HUES64 (cell line): ENCODE measurements around the gene UTF1.
A peak's percentile ranks its signal among the peaks of the same experiment; 100 is the strongest.

Source experiments
- H3K27ac ChIP-seq: 2 replicates; pipeline ENCODE4 v1.7.0; 2013; ENCODE audit warnings: low read depth, low read length, inconsistent platforms
- H3K27me3 ChIP-seq: 2 replicates; pipeline ENCODE4 v1.6.1; 2013; ENCODE audit warnings: mild to moderate bottlenecking, low read length; ENCODE audit not compliant: insufficient read depth
- H3K36me3 ChIP-seq: 2 replicates; pipeline ENCODE4 v1.6.1; 2013; ENCODE audit warnings: mild to moderate bottlenecking, low read length; ENCODE audit not compliant: insufficient read depth
- H3K4me1 ChIP-seq: 2 replicates; pipeline ENCODE4 v1.6.1; 2013; ENCODE audit warnings: mild to moderate bottlenecking, low read length, moderate library complexity; ENCODE audit not compliant: insufficient read depth
- H3K4me3 ChIP-seq: 2 replicates; pipeline ENCODE4 v1.5.1; 2013; ENCODE audit warnings: mild to moderate bottlenecking, low read length, moderate library complexity
- H3K9ac ChIP-seq: 2 replicates; pipeline ENCODE4 v1.6.1; 2013; ENCODE audit warnings: mild to moderate bottlenecking, low read depth, low read length
- H3K9me3 ChIP-seq: 2 replicates; pipeline ENCODE4 v1.6.1; 2013; ENCODE audit warnings: low read depth, low read length; ENCODE audit not compliant: insufficient read depth
- WGBS: fragments of 150-250, 120-280 bp; methylation state at CpG from one replicate; pipeline ENCODE4 v1.1.7; 2013; ENCODE audit warnings: missing lambda C conversion rate; 5-methylcytosine and 5-hydroxymethylcytosine counted together

UTF1 gene

DNA sequence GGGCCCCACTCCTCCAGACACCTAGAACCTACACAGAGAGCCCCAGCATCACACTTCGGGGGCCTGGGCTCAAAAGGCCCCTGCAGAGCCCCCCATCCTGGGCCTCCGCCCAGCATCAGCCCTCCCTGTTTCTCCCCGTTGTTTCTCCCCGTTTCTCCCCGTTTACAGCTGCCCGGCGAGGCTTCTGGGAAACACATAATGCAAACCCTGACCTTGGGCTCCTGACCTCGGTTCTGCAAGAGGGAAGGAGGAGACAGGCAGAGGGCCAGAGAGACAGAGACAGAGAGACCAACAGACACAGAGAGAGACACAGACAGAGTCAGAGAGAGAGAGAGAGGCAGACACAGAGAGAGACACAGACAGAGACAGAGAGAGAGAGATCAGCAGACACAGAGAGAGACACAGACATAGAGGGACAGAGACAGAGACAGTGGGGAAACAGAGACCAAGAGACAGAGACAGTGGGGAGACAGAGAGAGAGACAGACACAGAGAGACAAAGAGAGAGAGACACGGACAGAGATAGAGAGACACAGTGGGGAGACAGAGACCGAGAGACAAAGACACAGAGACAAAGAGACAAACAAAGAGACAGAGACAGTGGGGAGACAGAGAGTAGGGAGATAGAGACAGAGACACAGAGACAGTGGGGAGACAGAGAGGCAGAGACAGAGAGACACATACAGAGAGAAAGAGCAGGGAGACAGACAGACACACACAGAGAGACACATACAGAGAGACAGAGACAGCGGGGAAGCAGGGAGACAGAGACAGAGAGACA, 20.1 kb downstream of the UTF1 start:
- no peak overlapping the region for H3K9ac ChIP-seq
- H3K9me3 ChIP-seq = no peaks in the 10 kb centered on the region
- no peak overlapping the region for H3K27ac ChIP-seq
- WGBS = 88% methylated on average over 11 of the region's 11 CpGs
- H3K4me3 ChIP-seq = no peak overlapping the region
- H3K27me3 ChIP-seq = peaks cover 6% of the 10 kb centered on the region; the same call in 1 of the 2 replicates
- H3K36me3 ChIP-seq = no peaks in the 10 kb centered on the region
- H3K4me1 ChIP-seq = peaks cover 5% of the 10 kb centered on the region; the same call in 1 of the 2 replicates

- Histone ChIP-seq H3K27me3 (peaks cover 6% of the 10 kb centered on the region; the same call in 1 of the 2 replicates), H3K4me1 (peaks cover 5% of the 10 kb centered on the region; the same call in 1 of the 2 replicates), H3K9me3 (no peaks in the 10 kb centered on the region), H3K9ac (no peak overlapping the region), H3K27ac (no peak overlapping the region), H3K36me3 (no peaks in the 10 kb centered on the region), H3K4me3 (no peak overlapping the region)
- 84% methylated on average over 28 of the region's 28 CpGs for WGBS
Measured at GRCh38 chr10:133251388-133252222, 21.6 kb downstream of the UTF1 start.

- WGBS = 92% methylated on average over 10 of the region's 12 CpGs
- H3K27ac ChIP-seq = no peak overlapping the region
- H3K36me3 ChIP-seq = no peaks in the 10 kb centered on the region
- H3K4me1 ChIP-seq = peaks cover 7% of the 10 kb centered on the region
- H3K9ac ChIP-seq = no peak overlapping the region
- H3K4me3 ChIP-seq = no peak overlapping the region
- no peaks in the 10 kb centered on the region for H3K9me3 ChIP-seq
- H3K27me3 ChIP-seq = peaks cover 6% of the 10 kb centered on the region; the same call in 1 of the 2 replicates
Measured at GRCh38 chr10:133252223-133252552, 22.2 kb downstream of the UTF1 start.

GRCh38 chr10:133253361-133253955, 23.4 kb downstream of the UTF1 start:
- no peak overlapping the region for H3K9ac ChIP-seq
- peaks cover 6% of the 10 kb centered on the region; the same call in 1 of the 2 replicates for H3K27me3 ChIP-seq
- H3K9me3 ChIP-seq = no peaks in the 10 kb centered on the region
- H3K4me3 ChIP-seq = no peak overlapping the region
- H3K36me3 ChIP-seq = no peaks in the 10 kb centered on the region
- 96% methylated on average over 22 of the region's 22 CpGs for WGBS
- no peak overlapping the region for H3K27ac ChIP-seq
- H3K4me1 ChIP-seq = peaks cover 4% of the 10 kb centered on the region; the same call in 1 of the 2 replicates

- peaks cover 4% of the 10 kb centered on the region; the same call in 1 of the 2 replicates for H3K4me1 ChIP-seq
- H3K9ac ChIP-seq = no peak overlapping the region
- H3K4me3 ChIP-seq = no peak overlapping the region
- peaks cover 6% of the 10 kb centered on the region; the same call in 1 of the 2 replicates for H3K27me3 ChIP-seq
- no peak overlapping the region for H3K27ac ChIP-seq
- no peaks in the 10 kb centered on the region for H3K9me3 ChIP-seq
- no peaks in the 10 kb centered on the region for H3K36me3 ChIP-seq
- WGBS = 85% methylated on average over 13 of the region's 13 CpGs
Measured at GRCh38 chr10:133254421-133255120, 24.6 kb downstream of the UTF1 start.

DNA sequence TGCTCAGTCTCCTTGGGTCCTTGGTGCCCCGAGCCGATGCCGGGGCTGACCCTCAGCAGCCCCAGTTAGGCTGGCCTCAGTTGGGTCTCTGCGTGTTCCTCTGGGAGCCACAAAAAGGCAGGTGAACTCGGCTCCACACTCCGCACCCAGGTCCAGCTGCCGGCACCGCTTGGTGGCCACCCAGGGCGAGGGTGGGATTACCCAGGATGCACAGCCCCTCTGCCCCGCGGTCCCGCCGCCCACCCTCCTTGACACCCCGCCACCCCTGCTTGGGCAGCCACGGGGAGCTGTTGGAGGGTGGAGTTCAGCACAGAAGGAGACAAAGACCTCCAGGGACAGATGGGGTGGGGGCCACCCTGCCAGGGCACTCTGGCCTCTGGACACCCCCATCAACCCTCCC, 25.3 kb downstream of the UTF1 start:
- no peaks in the 10 kb centered on the region for H3K9me3 ChIP-seq
- H3K27me3 ChIP-seq = peaks cover 2% of the 10 kb centered on the region; the same call in 1 of the 2 replicates
- H3K9ac ChIP-seq = no peak overlapping the region
- H3K4me3 ChIP-seq = no peak overlapping the region
- H3K4me1 ChIP-seq = peaks cover 4% of the 10 kb centered on the region; the same call in 1 of the 2 replicates
- WGBS = 94% methylated on average over 15 of the region's 15 CpGs
- no peaks in the 10 kb centered on the region for H3K36me3 ChIP-seq
- H3K27ac ChIP-seq = no peak overlapping the region

DNA sequence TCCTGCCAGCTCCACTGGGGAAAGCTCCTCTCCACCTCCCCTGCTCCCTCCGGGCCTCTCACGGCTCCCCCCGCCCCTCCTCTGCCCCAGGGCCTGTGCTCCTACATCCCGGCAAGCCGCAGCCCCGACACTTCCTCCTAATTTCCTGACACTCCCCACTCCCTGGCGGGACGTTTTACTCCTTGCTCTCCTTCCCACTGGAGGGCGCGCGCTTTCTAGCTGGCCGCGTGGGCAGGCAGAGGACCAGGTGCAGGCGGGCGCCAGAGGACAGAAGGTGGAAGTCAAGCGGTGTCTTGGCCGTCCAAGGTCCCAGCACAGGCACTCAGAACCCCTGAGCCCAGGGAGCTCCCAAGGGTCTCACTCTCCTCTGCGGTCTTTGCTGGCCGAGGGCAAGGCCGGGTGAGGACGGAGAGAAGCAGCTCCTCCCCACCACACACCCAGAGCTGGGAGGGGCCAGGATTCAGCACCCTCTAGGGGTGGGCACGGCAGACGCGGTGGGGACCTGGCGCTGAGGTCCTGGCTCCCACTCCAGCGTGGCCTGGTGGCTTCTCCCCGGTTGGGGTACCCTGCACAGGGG, 27.6 kb downstream of the UTF1 start:
- no peaks in the 10 kb centered on the region for H3K9me3 ChIP-seq
- no peaks in the 10 kb centered on the region for H3K36me3 ChIP-seq
- peaks cover 12% of the 10 kb centered on the region; the same call in 1 of the 2 replicates for H3K4me1 ChIP-seq
- H3K4me3 ChIP-seq = peak overlapping the region; percentile 38
- H3K9ac ChIP-seq = no peak overlapping the region
- H3K27me3 ChIP-seq = peaks cover 9% of the 10 kb centered on the region
- H3K27ac ChIP-seq = no peak overlapping the region
- WGBS = 8% methylated on average over 27 of the region's 27 CpGs

- H3K36me3 ChIP-seq = no peaks in the 10 kb centered on the region
- no peak overlapping the region; the same call in 1 of the 2 replicates for H3K4me3 ChIP-seq
- 86% methylated on average over 21 of the region's 21 CpGs for WGBS
- H3K9me3 ChIP-seq = no peaks in the 10 kb centered on the region
- peaks cover 13% of the 10 kb centered on the region; the same call in 1 of the 2 replicates for H3K4me1 ChIP-seq
- H3K27ac ChIP-seq = no peak overlapping the region
- no peak overlapping the region for H3K9ac ChIP-seq
- peaks cover 16% of the 10 kb centered on the region for H3K27me3 ChIP-seq
Measured at GRCh38 chr10:133258066-133258817, 28.2 kb downstream of the UTF1 start.

DNA sequence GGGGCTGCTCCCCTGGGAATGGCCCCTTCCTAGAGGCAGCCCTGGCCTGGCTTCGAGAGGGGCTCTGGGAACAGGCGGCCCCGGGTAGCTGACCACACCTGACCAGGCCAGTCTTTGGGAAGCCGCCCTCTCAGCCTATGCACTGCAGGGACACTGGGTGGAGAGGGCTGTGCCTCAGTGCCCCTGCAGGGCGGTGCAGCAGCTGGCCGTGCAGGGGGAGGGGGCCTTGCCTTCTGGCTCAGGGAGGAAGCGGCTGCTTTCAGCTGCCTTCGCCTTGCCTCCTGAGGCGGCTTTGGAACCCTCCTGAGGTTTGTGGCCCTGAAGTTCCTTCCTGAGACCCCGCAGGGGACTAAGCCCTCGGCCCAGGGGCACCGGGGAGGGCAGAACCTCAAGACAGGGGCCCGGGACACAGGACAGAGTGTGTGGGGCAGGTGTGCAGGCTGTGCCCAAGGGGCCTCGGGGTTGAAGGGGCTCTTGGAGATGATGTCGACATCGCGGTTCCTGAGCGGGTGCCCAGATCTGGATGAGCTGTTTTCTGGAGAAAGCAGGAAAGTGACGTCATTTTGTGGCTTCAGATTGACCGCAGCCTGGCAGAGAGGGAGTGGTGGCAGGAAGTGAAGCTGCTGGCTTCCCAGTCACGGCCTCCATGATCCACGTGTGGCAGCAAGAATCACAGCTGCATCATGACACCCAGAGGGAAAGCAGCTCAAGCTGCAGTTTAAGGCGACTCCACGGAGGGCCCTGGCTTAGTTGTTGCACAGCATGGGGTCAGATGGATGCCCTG, 29.0 kb downstream of the UTF1 start:
- H3K4me3 ChIP-seq = no peak overlapping the region
- no peak overlapping the region for H3K27ac ChIP-seq
- WGBS = 80% methylated on average over 24 of the region's 24 CpGs
- no peaks in the 10 kb centered on the region for H3K9me3 ChIP-seq
- peaks cover 13% of the 10 kb centered on the region; the same call in 1 of the 2 replicates for H3K4me1 ChIP-seq
- H3K36me3 ChIP-seq = no peaks in the 10 kb centered on the region
- peaks cover 19% of the 10 kb centered on the region for H3K27me3 ChIP-seq
- H3K9ac ChIP-seq = no peak overlapping the region
